ENCODE data around the gene ZNF17. TPM values are rescaled to one million over a fixed set of nuclear protein-coding genes. Genes with fewer than 3 reads are reported as not detected.

The ZNF17 gene
- total RNA-seq, 1 experiment from 2014 or later, result 5.1 TPM

GRCh38 chr19:57362997-57363687 is 47.8 kb upstream of the ZNF17 start, which contains the start of the genes TRAPPC2B and ZNF547:
TSS of gene TRAPPC2B (plus strand) at chr19:57363551. CDS start at chr19:57364834, 1,283 bp downstream.
TSS of gene ZNF547 (plus strand) at chr19:57363551. CDS start at chr19:57368556, 5,005 bp downstream.
- intact Hi-C loops (cut with micrococcal nuclease), result loop anchor here (1.0 kb wide), 1 partner anchor 26 kb away; the partner anchor contains the start of gene ZNF548
- H3K27me3 ChIP-seq (ENCODE audit: insufficient read depth, low read length), result no peaks in the 10 kb centered on the region
- peak within 1 kb of the TSS; percentile 91 for H3K4me2 ChIP-seq (ENCODE audit: low read length)
- H3K9me3 ChIP-seq (ENCODE audit: control insufficient read depth in 1 of 2, insufficient read depth in 1 of 2, low read depth in 1 of 2, low read length in 2 of 2), result no peaks in the 10 kb centered on the region; a peak in 1 of 4 replicates
- no TSS peak for BruUV-seq (replicated peaks)
- peak; percentile 99 for DNase-seq (ENCODE audit: low read depth, low spot score)
- POLR2A ChIA-PET, result interaction anchor here (1.0 to 1.4 kb wide), 3 partner anchors 12 to 26 kb away, joined by 3 to 6 read pairs (median 4); partner anchors contain the start of genes ZNF304 and ZNF548
- H3K27ac ChIP-seq (ENCODE audit: low read depth, low read length), result peak within 1 kb of the TSS; percentile 54
- no peaks in the 10 kb centered on the region for H4K20me1 ChIP-seq (ENCODE audit: insufficient read depth)
- H3K4me3 ChIP-seq (replicated peaks in 1 of 2; ENCODE audit: low read depth in 1 of 2, low read length in 2 of 2), result peak within 1 kb of the TSS; percentile 76 to 86
- H2AFZ ChIP-seq (ENCODE audit: low read depth, low read length, poor library complexity, severe bottlenecking), result peak within 1 kb of the TSS; percentile 78
- RAD21 ChIA-PET (ENCODE audit: low non-redundant PET in 1 of 2, low total read pairs in 2 of 2, uncharacterized antibody in 2 of 2, unreplicated experiment in 2 of 2), result no interaction called here
- CTCF ChIA-PET, result no interaction called here
- ATAC-seq, result peak; percentile 94
- peaks cover 7% of the 10 kb centered on the region; the same call in 1 of the 2 replicates for H3K79me2 ChIP-seq (ENCODE audit: insufficient read depth, low read length)
- H3K36me3 ChIP-seq (ENCODE audit: control insufficient read depth in 1 of 2, insufficient read depth in 2 of 2, low read length in 2 of 2), result 0 out of 4 replicates have a peak, but pooled peaks cover 0 to 4% of the 10 kb centered on the region in 2 experiments
- no peaks in the 10 kb centered on the region for H3K9me2 ChIP-seq (ENCODE audit: insufficient read depth)
- peak within 1 kb of the TSS; percentile 67 for H3K9ac ChIP-seq (ENCODE audit: low read length)
- peaks cover 3 to 9% of the 10 kb centered on the region in 2 experiments; a peak in 3 of 4 replicates for H3K4me1 ChIP-seq (ENCODE audit: control insufficient read depth in 1 of 2, insufficient read depth in 2 of 2, low read length in 2 of 2)
- TF ChIP-seq EGR1 (IDR thresholded peaks at IDR 0.05; ENCODE audit: low read depth) (no peak), ZNF274 (IDR thresholded peaks at IDR 0.05; ENCODE audit: low read depth, low read length) (no peak), CTCF (IDR thresholded peaks at IDR 0.05 in 2 of 3, conservative IDR thresholded peaks at IDR 0.05 in 1 of 3; ENCODE audit: borderline replicate concordance in 1 of 3, insufficient read depth in 1 of 3, low read depth in 2 of 3, low read length in 2 of 3) (no peak), FOSL1 (IDR thresholded peaks at IDR 0.05; ENCODE audit: low read depth) (no peak), JUND (IDR thresholded peaks at IDR 0.05) (no peak), TCF7L2 (IDR thresholded peaks at IDR 0.05; ENCODE audit: borderline replicate concordance, extremely low read depth, insufficient read depth, insufficient read length) (peak; percentile 59), CEBPB (IDR thresholded peaks at IDR 0.05; ENCODE audit: low read depth) (no peak; the same call in 1 of the 2 replicates), SP1 (IDR thresholded peaks at IDR 0.05; ENCODE audit: low read depth) (peak; percentile 87), ZFX (IDR thresholded peaks at IDR 0.05) (no peak), ZBTB33 (IDR thresholded peaks at IDR 0.05; ENCODE audit: extremely low read depth, insufficient replicate concordance, low read length) (no peak), POLR2AphosphoS5 (IDR thresholded peaks at IDR 0.05; ENCODE audit: low read depth, low read length) (peak; percentile 77), SRF (IDR thresholded peaks at IDR 0.05; ENCODE audit: low read depth) (peak; percentile 98), ATF3 (IDR thresholded peaks at IDR 0.05) (no peak), RAD21 (IDR thresholded peaks at IDR 0.05; ENCODE audit: low read depth) (no peak), SIN3A (IDR thresholded peaks at IDR 0.05; ENCODE audit: low read depth) (no peak; the same call in 1 of the 2 replicates), POLR2A (IDR thresholded peaks at IDR 0.05; ENCODE audit: borderline replicate concordance, extremely low read depth, insufficient read depth, insufficient read length) (peak; percentile 22), REST (IDR thresholded peaks at IDR 0.05; ENCODE audit: low read depth) (no peak), CBX3 (IDR thresholded peaks at IDR 0.05; ENCODE audit: low read depth) (peak; percentile 61), ELF1 (IDR thresholded peaks at IDR 0.05; ENCODE audit: borderline replicate concordance, low read depth) (peak; percentile 78), MAX (IDR thresholded peaks at IDR 0.05) (peak; percentile 4)

Data from HCT116 (cell line).